Measurements from ENCODE around the gene SGMS1. TPM values are rescaled to one million over a fixed set of nuclear protein-coding genes. Genes with fewer than 3 reads are reported as not detected.

Gene SGMS1
- total RNA-seq, 1 donor from 2014 or later = 128 TPM

DNA sequence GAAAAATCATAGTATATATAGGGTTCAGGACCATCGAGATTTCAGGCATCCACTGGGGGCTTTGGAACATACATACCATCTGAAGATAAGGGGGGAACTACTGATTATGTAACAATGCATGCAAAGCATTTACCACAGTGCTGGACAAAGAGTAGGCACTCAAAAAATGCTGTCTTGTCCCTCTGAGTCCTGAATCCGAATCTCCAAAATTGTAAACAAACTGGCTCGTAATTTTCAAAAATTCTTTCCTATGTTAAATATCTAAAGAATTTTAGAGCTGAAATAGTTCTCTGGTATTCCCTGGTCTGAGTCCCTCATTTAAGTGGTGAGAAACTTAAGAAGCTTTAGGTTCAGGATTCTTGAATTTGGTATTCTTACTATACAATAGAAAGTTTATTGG is 204.7 kb downstream of the SGMS1 start:
- intact Hi-C loops (cut with DNase I) = loop anchor here (5.0 kb wide), 3 partner anchors 57 to 138 kb away; no protein-coding TSS in a partner anchor
- no peak overlapping the region for H3K27ac ChIP-seq

DNA sequence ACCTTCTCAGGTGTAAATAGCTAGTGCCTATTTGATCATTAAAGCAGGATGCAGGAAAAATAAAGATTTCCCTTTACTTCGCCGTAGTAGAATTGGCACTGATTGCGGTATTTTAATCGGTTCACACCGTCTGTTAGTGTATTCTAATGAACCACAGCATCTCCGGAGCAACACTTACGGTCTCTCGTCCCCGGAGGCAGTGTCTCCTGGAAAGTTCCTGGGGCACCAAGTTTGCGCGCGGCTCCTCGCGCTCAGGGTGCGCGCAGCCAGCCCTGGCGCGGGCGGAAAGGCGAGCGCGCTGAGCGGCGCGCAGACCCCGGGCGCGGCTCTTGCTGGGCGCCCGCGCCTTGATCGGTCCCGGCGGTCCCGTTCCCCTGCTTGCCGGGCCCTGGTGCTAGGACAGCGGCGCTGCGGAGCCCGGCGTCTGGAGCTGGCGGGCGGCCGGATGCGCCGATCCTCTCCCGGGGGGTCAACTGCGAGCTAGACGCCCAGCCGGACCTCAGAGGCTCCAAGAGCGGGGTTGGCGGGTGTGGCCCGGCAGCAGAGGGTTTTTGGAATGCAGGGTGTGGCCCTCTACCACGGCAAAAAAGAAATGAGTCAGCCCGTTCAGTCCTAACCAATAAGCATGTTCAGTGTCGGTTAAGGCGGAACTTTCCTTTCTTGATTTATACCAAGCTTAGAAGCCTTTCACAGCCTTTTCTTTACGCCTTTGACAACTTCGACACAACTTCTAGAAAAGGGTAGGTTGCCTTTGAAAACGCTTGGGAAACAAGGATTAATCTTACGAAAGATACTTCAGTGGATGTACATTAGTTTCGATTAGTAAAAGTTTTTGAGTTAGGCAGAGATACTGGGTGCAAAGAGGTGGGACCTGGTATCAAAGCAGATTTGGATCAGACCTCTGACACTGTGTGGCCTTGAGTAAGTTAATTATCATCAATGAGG is 205.6 kb downstream of the SGMS1 start:
- no peaks in the 10 kb centered on the region for H3K9me3 ChIP-seq
- TF ChIP-seq, protein P1, sequence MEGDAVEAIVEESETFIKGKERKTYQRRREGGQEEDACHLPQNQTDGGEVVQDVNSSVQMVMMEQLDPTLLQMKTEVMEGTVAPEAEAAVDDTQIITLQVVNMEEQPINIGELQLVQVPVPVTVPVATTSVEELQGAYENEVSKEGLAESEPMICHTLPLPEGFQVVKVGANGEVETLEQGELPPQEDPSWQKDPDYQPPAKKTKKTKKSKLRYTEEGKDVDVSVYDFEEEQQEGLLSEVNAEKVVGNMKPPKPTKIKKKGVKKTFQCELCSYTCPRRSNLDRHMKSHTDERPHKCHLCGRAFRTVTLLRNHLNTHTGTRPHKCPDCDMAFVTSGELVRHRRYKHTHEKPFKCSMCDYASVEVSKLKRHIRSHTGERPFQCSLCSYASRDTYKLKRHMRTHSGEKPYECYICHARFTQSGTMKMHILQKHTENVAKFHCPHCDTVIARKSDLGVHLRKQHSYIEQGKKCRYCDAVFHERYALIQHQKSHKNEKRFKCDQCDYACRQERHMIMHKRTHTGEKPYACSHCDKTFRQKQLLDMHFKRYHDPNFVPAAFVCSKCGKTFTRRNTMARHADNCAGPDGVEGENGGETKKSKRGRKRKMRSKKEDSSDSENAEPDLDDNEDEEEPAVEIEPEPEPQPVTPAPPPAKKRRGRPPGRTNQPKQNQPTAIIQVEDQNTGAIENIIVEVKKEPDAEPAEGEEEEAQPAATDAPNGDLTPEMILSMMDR (IDR thresholded peaks at IDR 0.05) = no peak
- H3K27ac ChIP-seq = peak overlapping the region; percentile 66 to 85
- no peaks in the 10 kb centered on the region for H3K36me3 ChIP-seq
- H3K4me3 ChIP-seq = peak overlapping the region; percentile 93 to 94
- peak in 1 of 2 donors; percentile 79 for DNase-seq (ENCODE audit: low spot score in 2 of 2)
- H3K27me3 ChIP-seq = no peaks in the 10 kb centered on the region
- intact Hi-C loops (cut with DNase I) = loop anchor here (1.0 to 5.0 kb wide), 4 partner anchors 56 to 206 kb away; no protein-coding TSS in a partner anchor
- peaks cover 0 to 12% of the 10 kb centered on the region in 2 donors for H3K4me1 ChIP-seq

More for the DNA sequence above, 204.7 kb downstream of the SGMS1 start:
- Histone ChIP-seq H3K4me3 (no peak overlapping the region), H3K9me3 (no peaks in the 10 kb centered on the region), H3K27me3 (no peaks in the 10 kb centered on the region), H3K36me3 (no peaks in the 10 kb centered on the region), H3K4me1 (peaks cover 0 to 12% of the 10 kb centered on the region in 2 donors)
- TF ChIP-seq, protein P1 (IDR thresholded peaks at IDR 0.05) = no peak
- no peak for DNase-seq (ENCODE audit: low spot score in 2 of 2)

DNA sequence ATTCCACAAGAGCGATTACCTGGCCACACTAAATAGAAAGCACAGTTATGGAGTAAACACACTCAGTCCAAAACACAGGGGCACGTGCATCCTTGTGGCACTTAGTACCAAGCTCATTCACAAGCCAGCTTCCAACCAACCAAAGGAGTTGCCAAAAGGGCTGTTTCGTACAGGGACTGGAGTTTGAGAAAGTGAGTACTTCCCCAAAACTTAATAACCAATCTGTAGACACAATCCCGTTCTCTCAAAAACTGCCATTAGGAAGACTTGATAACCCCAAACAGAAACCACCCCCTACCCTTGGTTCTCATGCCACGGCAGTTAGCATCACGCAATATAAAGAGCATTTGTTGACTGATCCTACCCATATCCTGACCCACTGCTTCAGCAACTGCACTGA is 206.3 kb downstream of the SGMS1 start:
- H3K4me3 ChIP-seq = peak overlapping the region; percentile 93 to 94
- H3K27ac ChIP-seq = peak overlapping the region; percentile 66 to 85
- peaks cover 0 to 12% of the 10 kb centered on the region in 2 donors for H3K4me1 ChIP-seq
- intact Hi-C loops (cut with DNase I) = loop anchor here (5.0 kb wide), 3 partner anchors 55 to 140 kb away; no protein-coding TSS in a partner anchor
- TF ChIP-seq, protein P1 (IDR thresholded peaks at IDR 0.05) = no peak
- no peaks in the 10 kb centered on the region for H3K9me3 ChIP-seq
- H3K27me3 ChIP-seq = no peaks in the 10 kb centered on the region
- H3K36me3 ChIP-seq = no peaks in the 10 kb centered on the region
- DNase-seq (ENCODE audit: low spot score in 2 of 2) = no peak

DNA sequence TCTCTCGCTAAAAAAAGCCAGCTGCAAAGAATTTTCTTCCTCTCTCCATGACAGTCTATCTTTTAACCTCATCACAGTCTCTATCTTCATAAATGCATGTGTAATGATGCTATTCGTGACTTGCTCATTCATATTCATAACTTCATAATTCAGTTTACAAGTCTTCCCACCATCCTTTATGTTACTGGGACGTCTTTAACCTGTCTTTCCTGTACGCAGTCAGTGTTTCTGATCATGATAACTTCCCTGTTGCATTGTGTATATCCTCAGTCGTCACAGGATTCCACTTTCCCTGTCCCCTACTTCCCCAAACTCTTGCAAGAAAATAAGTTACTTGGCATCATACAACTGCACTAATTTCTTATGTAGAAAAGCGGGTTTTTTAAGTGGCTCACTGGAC is 206.9 kb downstream of the SGMS1 start:
- Histone ChIP-seq H3K27ac (no peak overlapping the region), H3K36me3 (no peaks in the 10 kb centered on the region), H3K27me3 (no peaks in the 10 kb centered on the region), H3K4me3 (peak overlapping the region; percentile 29 to 93), H3K4me1 (peaks cover 0 to 12% of the 10 kb centered on the region in 2 donors), H3K9me3 (no peaks in the 10 kb centered on the region)
- intact Hi-C loops (cut with DNase I) = loop anchor here (5.0 kb wide), 3 partner anchors 55 to 140 kb away; no protein-coding TSS in a partner anchor
- DNase-seq (ENCODE audit: low spot score in 2 of 2) = no peak
- TF ChIP-seq, protein P1 (IDR thresholded peaks at IDR 0.05) = no peak

DNA sequence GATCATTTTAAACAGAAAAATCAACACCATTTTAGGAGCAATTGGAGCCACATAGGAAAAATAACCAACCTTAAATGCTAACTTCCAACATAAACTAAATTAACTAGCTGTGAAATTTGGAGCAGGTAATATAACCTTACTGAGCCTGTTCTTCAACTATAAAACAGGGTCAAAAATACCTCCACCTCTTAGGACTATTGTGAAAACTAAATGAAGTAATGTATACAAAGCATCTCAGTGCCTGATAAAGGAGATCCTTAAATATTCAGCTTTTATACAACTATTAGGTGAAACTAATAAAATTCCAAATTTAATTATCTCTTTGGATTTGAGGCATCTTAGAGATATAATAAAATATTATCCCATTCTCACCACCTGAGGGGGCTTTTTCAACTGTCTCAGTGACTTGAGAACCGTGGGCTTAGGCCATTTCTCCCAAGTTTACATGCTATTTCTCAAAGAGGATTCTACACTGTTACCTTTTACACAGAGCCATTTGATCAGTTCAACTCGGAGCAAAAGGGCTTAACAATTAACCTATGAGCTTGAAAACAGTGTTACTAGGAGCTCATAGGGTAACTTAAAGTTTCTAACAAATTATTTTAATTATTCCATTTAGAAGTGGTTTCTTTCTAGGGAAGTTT is 207.5 kb downstream of the SGMS1 start:
- DNase-seq (ENCODE audit: low spot score in 2 of 2) = no peak
- intact Hi-C loops (cut with DNase I) = loop anchor here (5.0 kb wide), 3 partner anchors 54 to 141 kb away; no protein-coding TSS in a partner anchor
- peak overlapping the region in 1 of 2 donors; percentile 93 for H3K4me3 ChIP-seq
- H3K9me3 ChIP-seq = no peaks in the 10 kb centered on the region
- no peaks in the 10 kb centered on the region for H3K27me3 ChIP-seq
- TF ChIP-seq, protein P1 (IDR thresholded peaks at IDR 0.05) = no peak
- H3K27ac ChIP-seq = no peak overlapping the region
- peaks cover 0 to 12% of the 10 kb centered on the region in 2 donors for H3K4me1 ChIP-seq
- no peaks in the 10 kb centered on the region for H3K36me3 ChIP-seq

Data from ascending aorta (tissue), 2 donors.